GM20431 (cell line): ENCODE data around the gene YPEL1.
"Not testable (repeated sequence)": the region's sequence is repeated elsewhere in the genome, so short reads cannot be mapped to it uniquely, and the experiment has no call there.

Experiments
- in situ Hi-C: fragments of 300-500 bp; cut with MseI, MboI; formaldehyde crosslinking; loops from one replicate; pipeline ENCODE4 v1.15.0; 2020; ENCODE audit warnings: low sequenced_read_pairs; ENCODE audit not compliant: unreplicated experiment

YPEL1 gene

DNA sequence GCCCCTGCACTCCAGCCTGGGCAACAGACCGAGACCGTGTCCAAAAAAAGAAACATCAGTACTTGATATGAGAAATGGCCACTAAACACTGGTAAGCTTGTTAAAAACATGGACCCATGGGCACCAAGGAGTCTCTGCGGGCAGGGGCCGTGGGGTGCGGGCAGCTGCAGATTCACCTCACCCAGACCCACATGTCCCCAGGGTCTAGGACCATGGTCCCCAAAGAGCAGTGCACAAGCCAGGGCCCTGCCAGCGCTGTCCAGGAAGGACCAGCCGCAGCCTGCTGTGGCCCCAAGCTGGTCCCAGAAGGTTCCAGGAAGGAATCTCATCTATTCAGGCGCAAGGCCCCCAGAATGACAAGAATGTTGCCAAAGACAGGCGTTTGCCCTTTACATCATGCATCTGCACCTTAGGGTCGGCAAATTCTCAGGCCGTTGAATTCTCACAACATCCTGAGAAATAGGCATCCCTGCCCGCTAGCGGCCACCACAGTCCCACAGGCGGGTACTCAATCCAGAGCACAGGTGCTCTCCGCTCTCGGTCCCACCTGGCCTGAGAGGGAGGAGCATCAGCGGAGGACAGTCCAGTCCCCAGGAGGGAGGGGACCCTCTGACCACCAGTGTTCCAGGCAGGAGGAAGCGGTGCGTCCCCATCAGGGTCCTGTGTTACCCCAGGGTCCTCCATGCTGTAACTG lies 9.5 kb downstream of the YPEL1 start:
- in situ Hi-C loops = no loop called here

DNA sequence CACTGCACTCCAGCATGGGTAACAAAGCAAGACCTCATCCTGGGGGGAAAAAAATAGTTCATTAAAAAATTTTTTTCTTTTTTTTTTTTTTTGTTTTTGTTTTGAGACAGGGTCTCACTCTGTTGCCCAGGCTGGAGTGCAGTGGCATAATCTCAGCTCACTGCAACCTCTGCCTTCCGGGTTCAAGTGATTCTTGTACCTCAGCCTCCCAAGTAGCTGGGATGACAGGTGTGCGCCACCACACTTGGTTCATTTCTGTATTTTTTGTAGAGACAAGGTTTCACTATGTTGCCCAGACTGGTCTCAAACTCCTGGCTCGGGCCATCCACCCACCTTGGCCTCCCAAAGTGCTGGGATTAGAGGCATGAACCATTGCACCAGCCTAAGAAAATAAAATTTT lies 11.1 kb downstream of the YPEL1 start:
- in situ Hi-C loops = not testable (repeated sequence)

DNA sequence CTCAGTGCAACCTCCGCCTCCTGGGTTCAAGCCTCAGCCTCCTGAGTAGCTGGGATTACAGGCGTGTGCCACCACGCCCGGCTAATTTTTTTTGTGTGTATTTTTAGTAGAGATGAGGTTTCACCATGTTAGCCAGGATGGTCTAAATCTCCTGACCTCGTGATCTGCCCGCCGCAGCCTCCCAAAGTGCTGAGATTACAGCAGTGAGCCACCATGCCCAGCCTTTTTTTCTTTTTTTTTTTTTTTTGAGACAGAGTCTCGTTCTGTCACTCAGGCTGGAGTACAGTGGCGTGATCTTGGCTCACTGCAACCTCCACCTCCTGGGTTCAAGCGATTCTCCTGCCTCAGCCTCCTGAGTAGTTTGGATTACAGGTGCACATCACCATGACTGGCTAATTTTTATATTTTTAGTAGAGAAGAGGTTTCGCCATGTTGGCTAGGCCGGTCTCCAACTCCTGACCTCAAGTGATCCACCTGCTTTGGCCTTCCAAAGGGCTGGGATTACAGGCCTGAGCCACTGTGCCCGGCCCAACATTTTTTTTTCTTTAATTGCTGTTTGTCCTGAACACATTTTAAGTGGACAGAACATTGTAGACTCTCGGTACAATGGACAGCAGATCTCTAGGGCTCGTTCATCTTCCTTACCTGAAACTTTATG lies 14.3 kb downstream of the YPEL1 start:
- in situ Hi-C loops = not testable (repeated sequence)

DNA sequence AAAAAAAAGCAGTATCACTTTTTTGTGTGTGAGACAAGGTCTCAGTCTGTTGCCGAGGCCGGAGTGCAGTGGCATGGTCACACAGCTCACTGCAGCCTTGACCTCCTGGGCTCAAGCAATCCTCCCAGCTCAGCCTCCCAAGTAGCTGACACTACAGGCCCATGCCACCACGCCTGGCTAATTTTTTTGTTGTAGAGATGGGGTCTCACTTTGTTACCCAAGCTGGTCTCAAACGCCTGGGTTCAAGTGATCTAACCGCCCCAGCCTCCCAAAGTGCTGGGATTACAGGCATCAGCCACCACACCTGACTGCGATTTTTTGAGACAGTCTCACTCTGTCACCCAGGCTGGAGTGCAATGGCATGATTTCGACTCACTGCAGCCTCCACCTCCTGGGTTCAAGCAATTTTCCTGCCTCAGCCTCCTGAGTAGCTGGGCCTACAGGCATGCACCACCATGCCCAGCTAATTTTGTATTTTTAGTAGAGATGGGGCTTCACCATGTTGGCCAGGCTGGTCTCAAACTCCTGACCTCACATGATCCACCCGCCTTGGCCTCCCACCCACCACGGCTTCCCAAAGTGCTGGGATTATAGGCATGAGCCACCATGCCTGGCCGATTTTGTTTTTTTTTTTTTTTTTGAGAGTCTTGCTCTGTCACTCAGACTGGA lies 15.3 kb downstream of the YPEL1 start:
- in situ Hi-C loops = not testable (repeated sequence)

DNA sequence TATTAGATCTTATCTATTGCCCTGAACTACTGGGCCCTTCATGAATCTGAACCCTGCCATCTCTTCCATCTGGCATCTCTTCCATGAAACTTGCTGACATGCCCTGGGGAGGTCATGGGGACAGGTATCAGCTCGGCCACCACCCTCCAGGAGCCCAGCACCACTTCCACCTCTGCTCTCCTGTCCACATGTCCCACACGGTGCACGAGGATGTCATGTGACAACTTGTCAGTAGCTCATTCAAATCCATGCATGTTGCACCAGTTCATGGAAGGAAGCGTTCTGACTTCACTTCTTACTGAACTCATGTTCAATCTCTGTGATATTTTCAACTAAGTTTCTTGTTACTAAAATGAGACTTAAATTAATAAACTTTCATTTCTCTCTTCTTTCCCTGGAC lies 16.6 kb downstream of the YPEL1 start:
- in situ Hi-C loops = loop anchor here (10.0 kb wide), 1 partner anchor 226 kb away; no protein-coding TSS in a partner anchor

DNA sequence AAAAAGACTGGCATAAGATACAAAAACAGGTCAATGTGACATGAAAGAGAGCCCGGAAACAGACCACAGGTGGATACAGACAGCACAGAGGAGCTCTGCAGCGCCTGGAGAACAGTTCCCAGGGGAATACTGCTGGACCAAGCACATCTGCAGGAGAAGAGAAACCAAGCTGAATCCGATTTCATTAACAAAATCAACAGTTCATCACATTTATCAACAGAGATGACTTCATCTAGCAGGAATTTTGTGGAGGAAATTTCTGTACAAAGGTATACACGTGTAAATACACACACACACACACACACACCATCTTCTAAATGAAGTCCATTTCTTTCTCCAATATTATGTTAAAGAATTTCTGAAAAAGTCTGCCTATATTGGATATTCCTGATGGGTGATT lies 17.1 kb downstream of the YPEL1 start:
- in situ Hi-C loops = loop anchor here (10.0 kb wide), 1 partner anchor 226 kb away; no protein-coding TSS in a partner anchor

DNA sequence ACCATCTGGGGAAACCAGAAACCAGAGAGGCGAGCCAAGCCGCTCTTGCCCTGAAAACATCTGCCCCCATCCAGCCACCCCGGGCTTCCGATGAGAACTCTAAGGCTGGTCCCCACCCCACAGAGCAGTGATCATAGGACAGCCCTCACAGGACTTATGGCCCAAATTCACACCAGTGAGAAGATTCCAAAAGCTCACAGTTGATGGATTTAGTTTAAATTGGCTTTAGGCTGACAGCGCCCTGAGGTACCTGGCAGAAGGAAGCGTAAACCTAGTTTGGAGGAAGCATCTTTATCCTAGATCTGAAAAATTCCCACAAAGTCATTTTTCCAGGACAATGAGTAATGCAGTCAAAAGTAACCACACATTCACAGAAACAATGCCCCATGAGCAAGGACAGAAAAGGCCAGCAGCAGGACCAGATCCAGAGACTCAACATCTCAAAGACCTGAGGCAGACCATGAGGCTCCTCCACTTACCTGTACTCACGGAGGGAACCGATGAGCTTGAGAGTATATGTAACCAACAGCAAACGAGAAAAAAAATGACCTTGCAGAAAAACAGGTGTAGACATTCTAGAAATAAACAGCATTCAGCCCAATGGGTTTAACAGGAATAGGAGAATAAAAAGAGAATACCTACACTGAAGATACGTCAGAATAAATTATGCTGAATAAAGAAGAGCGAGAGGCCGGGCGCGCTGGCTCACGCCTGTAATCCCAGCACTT lies 19.0 kb downstream of the YPEL1 start:
- in situ Hi-C loops = loop anchor here (10.0 kb wide), 1 partner anchor 228 kb away; no protein-coding TSS in a partner anchor

DNA sequence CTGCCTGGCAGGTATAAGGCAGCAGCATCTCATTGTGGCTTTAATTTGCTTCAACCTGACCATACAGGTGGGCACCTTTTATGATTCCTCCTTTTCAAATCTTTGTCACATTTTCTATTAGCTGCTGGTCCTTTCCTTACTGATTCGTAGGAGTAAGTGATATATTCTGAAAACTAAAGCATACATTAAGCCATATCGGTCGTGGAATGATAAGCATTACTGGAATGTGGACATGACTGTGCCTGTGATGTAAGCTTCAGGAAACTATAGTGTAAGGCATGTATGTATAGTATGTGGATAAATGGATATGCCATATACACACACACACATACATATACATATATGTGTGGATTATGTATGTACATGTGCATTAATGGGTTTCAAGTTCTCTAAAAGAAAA lies 20.8 kb downstream of the YPEL1 start:
- in situ Hi-C loops = loop anchor here (10.0 kb wide), 1 partner anchor 230 kb away; no protein-coding TSS in a partner anchor

DNA sequence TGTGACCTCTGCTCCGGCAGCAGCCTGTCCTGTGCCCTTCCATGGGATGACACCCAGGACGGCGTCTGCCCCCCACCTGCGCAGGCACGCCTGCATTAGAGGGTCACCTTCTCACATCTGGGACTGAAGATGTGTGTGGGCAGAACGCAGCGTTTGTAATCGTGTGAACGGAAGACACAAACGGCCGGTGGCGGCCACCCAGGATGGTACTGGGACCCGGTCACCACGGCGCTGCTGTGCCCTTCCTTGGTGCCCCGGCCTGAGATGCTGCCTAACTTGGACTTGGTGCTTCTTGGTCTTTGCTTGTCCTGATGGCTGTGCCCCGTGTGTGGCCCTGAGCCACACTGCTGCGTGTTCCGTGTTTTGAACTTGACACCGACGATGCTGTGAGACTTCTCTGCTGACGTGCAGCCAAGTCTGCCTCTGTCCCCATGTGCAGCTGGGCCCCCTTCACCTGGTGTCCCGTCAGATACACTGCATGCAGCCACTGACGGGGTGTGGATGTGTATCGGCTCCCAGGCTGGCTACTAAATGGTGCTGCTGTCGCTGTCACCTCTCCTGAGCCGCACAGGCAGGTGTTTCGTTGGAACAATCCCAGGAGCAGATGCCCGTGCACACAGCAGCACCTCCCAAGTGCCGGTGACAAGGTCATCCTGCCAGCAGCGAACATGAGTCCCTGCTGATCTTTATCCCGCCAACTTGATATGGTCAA lies 21.4 kb downstream of the YPEL1 start:
- in situ Hi-C loops = loop anchor here (10.0 kb wide), 1 partner anchor 231 kb away; no protein-coding TSS in a partner anchor

DNA sequence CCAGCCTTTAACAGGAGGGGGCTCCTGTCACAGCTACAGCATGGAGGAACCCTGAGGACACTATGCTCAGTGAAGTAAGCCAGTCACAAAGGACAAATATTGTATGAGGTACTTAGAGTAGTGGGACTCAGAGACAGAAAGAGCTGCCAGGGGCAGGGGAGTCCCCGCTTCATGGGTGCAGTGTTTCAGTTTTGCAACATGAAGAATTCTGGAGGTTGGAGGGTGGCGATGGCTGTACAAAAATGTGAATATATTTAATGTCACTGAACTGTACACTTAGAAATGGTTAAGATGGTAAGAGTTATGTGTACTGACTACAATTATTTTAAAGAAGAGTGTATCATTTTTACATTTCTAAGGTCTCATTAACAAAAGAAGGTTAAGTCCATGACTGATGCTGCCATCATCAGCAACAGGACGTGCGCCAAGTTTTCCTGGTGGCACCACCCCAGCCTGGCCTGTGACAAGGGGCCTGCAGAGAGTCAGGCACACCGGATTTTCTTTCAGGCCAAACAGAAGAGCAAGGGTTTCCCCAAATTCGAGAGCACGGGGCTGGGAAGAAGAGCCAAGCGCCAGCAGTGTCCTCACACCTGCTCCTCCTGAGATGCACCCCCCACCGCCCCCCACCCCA lies 22.1 kb downstream of the YPEL1 start:
- in situ Hi-C loops = loop anchor here (10.0 kb wide), 1 partner anchor 231 kb away; no protein-coding TSS in a partner anchor

DNA sequence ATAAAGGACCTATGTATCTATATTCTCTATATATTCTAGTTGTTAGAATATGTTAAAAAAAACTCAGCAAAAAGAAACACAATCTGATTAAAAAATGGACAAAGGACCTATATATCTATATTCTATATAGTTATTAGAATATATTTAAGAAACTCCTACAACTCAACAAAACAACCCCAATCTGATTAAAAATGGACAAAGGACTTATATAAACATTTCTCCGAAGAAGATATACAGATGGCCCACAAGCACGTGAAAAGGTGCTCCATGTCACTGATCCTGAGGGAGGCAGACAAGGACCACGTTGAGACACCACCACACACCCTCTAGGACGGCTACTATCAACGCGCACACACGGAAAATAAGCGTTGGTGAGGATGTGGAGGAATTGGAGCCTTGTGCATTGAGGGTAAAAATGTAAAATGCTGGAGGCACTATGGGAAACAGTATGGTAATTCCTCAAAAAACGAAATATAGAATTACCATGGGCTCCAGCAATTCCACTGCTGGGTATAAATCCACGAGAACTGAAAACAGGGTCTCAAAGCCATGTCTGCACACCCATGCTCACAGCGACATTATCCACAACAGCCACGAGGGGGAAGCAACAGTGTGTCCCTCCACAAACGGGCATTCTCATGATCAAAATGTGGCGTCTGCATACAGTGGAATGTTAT lies 22.7 kb downstream of the YPEL1 start:
- in situ Hi-C loops = loop anchor here (10.0 kb wide), 1 partner anchor 232 kb away; no protein-coding TSS in a partner anchor

DNA sequence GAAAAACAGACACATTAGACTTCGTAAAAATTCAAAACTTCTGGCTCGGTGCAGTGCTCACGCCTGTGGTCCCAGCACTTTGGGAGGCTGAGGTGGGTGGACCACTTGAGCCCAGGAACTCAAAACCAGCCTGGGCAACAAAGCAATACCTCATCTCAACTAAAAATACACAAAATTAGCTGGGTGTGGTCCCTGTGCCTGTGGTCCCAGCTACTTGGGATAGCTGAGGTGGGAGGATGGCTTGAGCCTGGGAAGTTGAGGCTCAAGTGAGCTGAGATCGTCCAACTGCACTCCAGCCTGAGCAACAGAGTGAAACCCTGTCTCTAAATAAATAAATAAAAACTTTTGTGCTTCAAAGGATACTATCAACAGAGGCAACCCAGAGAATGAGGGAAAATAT lies 23.7 kb downstream of the YPEL1 start:
- in situ Hi-C loops = loop anchor here (10.0 kb wide), 1 partner anchor 233 kb away; no protein-coding TSS in a partner anchor

DNA sequence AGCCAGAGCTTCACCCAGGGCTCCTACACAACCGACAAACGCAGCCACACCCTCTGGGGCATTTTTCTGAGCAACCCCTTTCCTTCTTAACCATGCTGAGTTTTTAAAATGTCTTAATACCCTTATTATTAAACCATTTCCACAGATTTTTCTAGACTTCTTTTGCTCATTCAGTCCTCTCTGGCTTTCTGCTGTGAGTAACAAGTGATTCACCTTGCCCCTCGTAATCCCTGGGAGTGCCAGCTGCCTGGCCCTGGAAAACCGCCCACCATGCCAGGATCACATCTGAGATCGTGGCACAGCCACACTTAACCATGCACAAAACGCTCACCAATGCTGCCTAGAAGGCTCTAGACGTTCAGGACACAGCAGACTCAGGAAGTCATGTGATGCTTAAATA lies 25.4 kb downstream of the YPEL1 start:
- in situ Hi-C loops = loop anchor here (10.0 kb wide), 1 partner anchor 235 kb away; no protein-coding TSS in a partner anchor

DNA sequence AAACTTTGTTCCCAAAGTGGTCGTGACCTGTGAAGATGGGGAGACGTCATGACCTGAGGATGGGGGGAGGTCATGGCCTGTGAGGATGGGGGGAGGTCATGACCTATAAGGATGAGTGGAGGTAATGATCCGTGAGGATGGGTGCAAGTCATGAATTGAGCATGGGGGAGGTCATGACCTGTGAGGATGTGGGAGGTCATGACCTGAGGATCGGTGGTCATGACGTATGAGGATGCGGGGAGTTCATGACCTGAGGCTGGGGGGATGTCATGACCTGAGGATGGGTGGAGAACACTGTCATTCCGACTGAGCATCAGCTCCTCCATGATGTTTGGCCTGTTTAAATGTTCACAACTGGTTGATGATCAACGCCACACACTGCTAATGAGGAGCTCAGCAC lies 25.9 kb downstream of the YPEL1 start:
- in situ Hi-C loops = loop anchor here (10.0 kb wide), 1 partner anchor 235 kb away; no protein-coding TSS in a partner anchor

DNA sequence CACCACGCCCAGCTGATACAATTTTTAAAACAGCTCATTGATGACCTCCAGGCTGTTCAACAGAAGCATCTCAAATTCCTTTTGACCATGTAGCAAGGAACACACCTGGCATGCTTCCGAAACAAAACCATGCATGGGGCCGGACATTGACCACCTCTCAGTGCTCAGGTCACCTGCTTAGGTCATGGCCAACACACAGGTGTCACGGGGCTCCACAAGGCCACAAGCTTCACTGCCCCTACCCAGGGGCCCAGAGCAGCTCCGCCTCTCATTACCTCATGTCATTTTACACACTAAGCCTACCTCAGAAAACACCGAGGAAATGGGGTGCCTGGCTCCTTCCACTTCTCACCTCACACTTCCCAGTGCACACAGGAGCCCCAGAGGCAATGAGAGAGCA lies 26.6 kb downstream of the YPEL1 start:
- in situ Hi-C loops = no loop called here

DNA sequence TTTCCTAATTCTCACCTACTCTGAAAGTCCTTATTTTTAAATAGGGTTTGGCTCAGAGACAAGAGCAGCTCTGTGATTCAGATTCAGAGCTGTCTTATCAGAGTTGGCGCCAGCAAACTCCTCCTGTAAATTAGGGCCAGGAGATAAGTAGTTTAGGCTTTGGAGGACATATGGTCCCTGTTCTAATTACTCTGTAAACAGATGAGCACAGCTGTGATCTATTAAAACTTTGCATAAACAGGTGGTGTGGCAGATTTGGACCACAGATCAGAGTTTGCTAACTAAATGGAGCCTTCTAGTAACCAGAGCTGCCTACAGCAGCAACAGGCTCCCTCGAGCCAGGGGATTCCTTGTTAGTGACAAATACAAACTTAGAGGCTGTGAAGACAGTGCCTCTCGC lies 27.9 kb downstream of the YPEL1 start:
- in situ Hi-C loops = no loop called here

DNA sequence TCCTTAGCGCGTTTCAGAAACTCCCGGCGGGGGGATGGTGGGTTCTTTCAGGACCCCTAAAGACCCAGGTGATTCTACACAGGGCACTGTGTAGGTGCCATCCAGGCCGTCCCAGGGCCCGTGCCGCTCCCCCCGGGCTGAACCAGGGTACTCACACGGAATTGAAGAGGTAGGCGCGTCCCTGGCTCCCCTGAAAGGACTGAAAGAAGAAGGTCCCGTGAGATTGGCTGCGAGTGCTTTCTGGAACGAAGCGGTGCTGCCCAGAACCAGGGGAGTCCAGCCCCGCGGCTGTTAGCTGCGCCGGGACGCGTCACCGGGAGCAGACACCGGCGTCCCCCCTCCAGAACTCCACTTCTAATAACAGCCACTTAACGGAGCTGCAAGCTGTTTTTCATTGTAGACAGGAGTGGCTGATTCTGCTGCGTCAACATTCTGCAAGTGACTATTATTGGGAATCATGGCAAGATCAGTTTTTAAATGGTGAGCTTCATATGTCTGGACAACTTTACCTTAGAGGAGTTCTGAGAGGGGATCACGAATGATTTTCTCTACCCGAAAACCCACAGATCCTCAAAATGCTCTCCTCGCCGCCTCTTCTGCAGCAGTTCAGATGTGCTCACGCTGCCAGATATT lies 31.8 kb downstream of the YPEL1 start:
- in situ Hi-C loops = no loop called here
